Measurements from ENCODE around the gene LRRC47.

LRRC47 gene

GRCh38 chr1:3838788-3839187 lies 42.5 kb upstream of the LRRC47 start:
- no peak overlapping the region for H3K9ac ChIP-seq (ENCODE audit: low read length)
- no peaks in the 10 kb centered on the region for H3K79me2 ChIP-seq (ENCODE audit: insufficient read depth, low read length)
- H4K20me1 ChIP-seq (ENCODE audit: insufficient read depth, low read length), result no peaks in the 10 kb centered on the region
- H3F3A ChIP-seq (ENCODE audit: insufficient read depth, low read length), result no peaks in the 10 kb centered on the region
- no peak for TF ChIP-seq CTCF (IDR thresholded peaks at IDR 0.05; ENCODE audit: low read length)
- no peak for TF ChIP-seq EZH2 (IDR thresholded peaks at IDR 0.05; ENCODE audit: borderline replicate concordance, low read length)
- H3K27ac ChIP-seq (ENCODE audit: low read depth, low read length, poor library complexity, severe bottlenecking), result no peak overlapping the region
- no peaks in the 10 kb centered on the region for H3K9me2 ChIP-seq (ENCODE audit: low read depth, low read length)
- peaks cover 9% of the 10 kb centered on the region for H3K9me3 ChIP-seq (ENCODE audit: low read length)
- no peak overlapping the region for H3K4me2 ChIP-seq (ENCODE audit: low read length)
- H3K27me3 ChIP-seq (ENCODE audit: insufficient read depth, low read length), result no peaks in the 10 kb centered on the region
- H2AFZ ChIP-seq (ENCODE audit: low read length), result no peak overlapping the region
- H3K36me3 ChIP-seq (ENCODE audit: insufficient read depth, low read length), result peaks cover 81% of the 10 kb centered on the region
- H3K4me3 ChIP-seq (ENCODE audit: low read depth, low read length, poor library complexity, severe bottlenecking), result no peak overlapping the region
- no peaks in the 10 kb centered on the region for H3K4me1 ChIP-seq (ENCODE audit: insufficient read depth, low read length, severe bottlenecking)

- H3K36me3 ChIP-seq (ENCODE audit: insufficient read depth, low read length), result peaks cover 80% of the 10 kb centered on the region
These were observed 41.4 kb upstream of the LRRC47 start for GRCh38 chr1:3837685-3838084.

GRCh38 chr1:3837200-3837599 lies 40.9 kb upstream of the LRRC47 start:
- no peaks in the 10 kb centered on the region for H3K4me1 ChIP-seq (ENCODE audit: insufficient read depth, low read length, severe bottlenecking)

More at GRCh38 chr1:3837685-3838084, 41.4 kb upstream of the LRRC47 start:
- Histone ChIP-seq H3K4me1 (ENCODE audit: insufficient read depth, low read length, severe bottlenecking) (no peaks in the 10 kb centered on the region), H3K9me2 (ENCODE audit: low read depth, low read length) (no peaks in the 10 kb centered on the region), H3K9me3 (ENCODE audit: low read length) (peaks cover 9% of the 10 kb centered on the region), H3K9ac (ENCODE audit: low read length) (no peak overlapping the region), H3K27ac (ENCODE audit: low read depth, low read length, poor library complexity, severe bottlenecking) (no peak overlapping the region), H3K27me3 (ENCODE audit: insufficient read depth, low read length) (no peaks in the 10 kb centered on the region), H4K20me1 (ENCODE audit: insufficient read depth, low read length) (no peaks in the 10 kb centered on the region), H3K4me2 (ENCODE audit: low read length) (no peak overlapping the region), H2AFZ (ENCODE audit: low read length) (no peak overlapping the region), H3K4me3 (ENCODE audit: low read depth, low read length, poor library complexity, severe bottlenecking) (no peak overlapping the region), H3K79me2 (ENCODE audit: insufficient read depth, low read length) (no peaks in the 10 kb centered on the region), H3F3A (ENCODE audit: insufficient read depth, low read length) (no peaks in the 10 kb centered on the region)
- TF ChIP-seq EZH2 (IDR thresholded peaks at IDR 0.05; ENCODE audit: borderline replicate concordance, low read length) (no peak), CTCF (IDR thresholded peaks at IDR 0.05; ENCODE audit: low read length) (no peak)

More at GRCh38 chr1:3837200-3837599, 40.9 kb upstream of the LRRC47 start:
- Histone ChIP-seq H3K27ac (ENCODE audit: low read depth, low read length, poor library complexity, severe bottlenecking) (no peak overlapping the region), H3K79me2 (ENCODE audit: insufficient read depth, low read length) (no peaks in the 10 kb centered on the region), H3K9me2 (ENCODE audit: low read depth, low read length) (no peaks in the 10 kb centered on the region), H3K36me3 (ENCODE audit: insufficient read depth, low read length) (peaks cover 80% of the 10 kb centered on the region), H3K4me2 (ENCODE audit: low read length) (no peak overlapping the region), H3K9me3 (ENCODE audit: low read length) (peaks cover 9% of the 10 kb centered on the region), H3K27me3 (ENCODE audit: insufficient read depth, low read length) (no peaks in the 10 kb centered on the region), H3F3A (ENCODE audit: insufficient read depth, low read length) (no peaks in the 10 kb centered on the region), H3K4me3 (ENCODE audit: low read depth, low read length, poor library complexity, severe bottlenecking) (no peak overlapping the region), H3K9ac (ENCODE audit: low read length) (no peak overlapping the region), H4K20me1 (ENCODE audit: insufficient read depth, low read length) (no peaks in the 10 kb centered on the region), H2AFZ (ENCODE audit: low read length) (no peak overlapping the region)
- TF ChIP-seq CTCF (IDR thresholded peaks at IDR 0.05; ENCODE audit: low read length) (no peak), EZH2 (IDR thresholded peaks at IDR 0.05; ENCODE audit: borderline replicate concordance, low read length) (no peak)

Data from OCI-LY1 (cell line).